ENCODE measurements around the gene LCT. TPM values are rescaled to one million over a fixed set of nuclear protein-coding genes. Genes with fewer than 3 reads are reported as not detected.

Gene LCT
- total RNA-seq, 4 donors from 2014 or later, result not detected

- intact Hi-C loops (cut with DNase I), result no loop called here
These were observed 25.7 kb upstream of the LCT start for GRCh38 chr2:135862718-135863117.

GRCh38 chr2:135853401-135853800, 16.4 kb upstream of the LCT start:
- Histone ChIP-seq H3K9me3 (no peaks in the 10 kb centered on the region), H3K4me3 (no peak overlapping the region), H3K27me3 (no peaks in the 10 kb centered on the region), H3K36me3 (peaks cover 23 to 87% (median 41%) of the 10 kb centered on the region in 4 donors), H3K27ac (replicated peaks in 1 of 4) (no peak overlapping the region), H3K4me1 (no peaks in the 10 kb centered on the region)
- DNase-seq (ENCODE audit: extremely low spot score), result no peak
- intact Hi-C loops (cut with DNase I), result no loop called here
- no peak for TF ChIP-seq POLR2AphosphoS5 (IDR thresholded peaks at IDR 0.05)
- TF ChIP-seq EP300 (IDR thresholded peaks at IDR 0.05), result no peak
- TF ChIP-seq CTCF (IDR thresholded peaks at IDR 0.05), result no peak
- TF ChIP-seq POLR2A (IDR thresholded peaks at IDR 0.05; ENCODE audit: low read depth), result no peak

More at GRCh38 chr2:135862718-135863117, 25.7 kb upstream of the LCT start:
- 74% methylated on average over 4 of the region's 4 CpGs for WGBS
- no peak for TF ChIP-seq POLR2A (IDR thresholded peaks at IDR 0.05; ENCODE audit: low read depth)
- TF ChIP-seq CTCF (IDR thresholded peaks at IDR 0.05), result no peak
- TF ChIP-seq EP300 (IDR thresholded peaks at IDR 0.05), result no peak
- no peak for TF ChIP-seq POLR2AphosphoS5 (IDR thresholded peaks at IDR 0.05)
- H3K27me3 ChIP-seq, result no peaks in the 10 kb centered on the region
- H3K36me3 ChIP-seq, result peaks cover 23 to 84% (median 49%) of the 10 kb centered on the region in 4 donors
- no peak overlapping the region for H3K27ac ChIP-seq (replicated peaks in 1 of 4)
- H3K4me3 ChIP-seq, result no peak overlapping the region
- H3K4me1 ChIP-seq, result peaks cover 0 to 11% (median 3%) of the 10 kb centered on the region in 4 donors
- DNase-seq (ENCODE audit: extremely low spot score), result no peak
- no peaks in the 10 kb centered on the region for H3K9me3 ChIP-seq

GRCh38 chr2:135851858-135852257, 14.9 kb upstream of the LCT start:
- H3K27ac ChIP-seq (replicated peaks in 1 of 4), result no peak overlapping the region
- no peaks in the 10 kb centered on the region for H3K4me1 ChIP-seq
- no peaks in the 10 kb centered on the region for H3K27me3 ChIP-seq
- H3K4me3 ChIP-seq, result no peak overlapping the region
- H3K36me3 ChIP-seq, result peaks cover 18 to 85% (median 42%) of the 10 kb centered on the region in 4 donors
- no peaks in the 10 kb centered on the region for H3K9me3 ChIP-seq
- no peak for DNase-seq (ENCODE audit: extremely low spot score)
- intact Hi-C loops (cut with DNase I), result no loop called here
- no peak for TF ChIP-seq EP300 (IDR thresholded peaks at IDR 0.05)
- no peak for TF ChIP-seq CTCF (IDR thresholded peaks at IDR 0.05)
- TF ChIP-seq POLR2A (IDR thresholded peaks at IDR 0.05; ENCODE audit: low read depth), result no peak
- no peak for TF ChIP-seq POLR2AphosphoS5 (IDR thresholded peaks at IDR 0.05)

- intact Hi-C loops (cut with DNase I), result no loop called here
These were observed 14.1 kb upstream of the LCT start for GRCh38 chr2:135850892-135851668.

More at GRCh38 chr2:135850892-135851668, 14.1 kb upstream of the LCT start:
- Histone ChIP-seq H3K4me3 (no peak overlapping the region), H3K36me3 (peaks cover 15 to 85% (median 42%) of the 10 kb centered on the region in 4 donors), H3K9me3 (no peaks in the 10 kb centered on the region), H3K4me1 (no peaks in the 10 kb centered on the region), H3K27ac (replicated peaks in 1 of 4) (no peak overlapping the region), H3K27me3 (no peaks in the 10 kb centered on the region)
- 85% methylated on average over 17 of the region's 17 CpGs for WGBS
- TF ChIP-seq EP300 (IDR thresholded peaks at IDR 0.05), result no peak
- no peak for TF ChIP-seq CTCF (IDR thresholded peaks at IDR 0.05)
- no peak for TF ChIP-seq POLR2AphosphoS5 (IDR thresholded peaks at IDR 0.05)
- TF ChIP-seq POLR2A (IDR thresholded peaks at IDR 0.05; ENCODE audit: low read depth), result no peak
- no peak for DNase-seq (ENCODE audit: extremely low spot score)

Measured in esophagus muscularis mucosa (tissue), 4 donors.